SK-N-MC (cell line): ENCODE measurements around the gene GASK1B.

ENCODE experiments used
- DNase-seq: peaks from one replicate; pipeline ENCODE4 v3.0.0-alpha.2; 2011; ENCODE audit warnings: low read depth, low spot score
- H3K27ac ChIP-seq: fragments of 200-600 bp; sonication (generic); 2 replicates; pipeline ENCODE4 v1.5.1; 2016; ENCODE audit warnings: mixed run types
- H3K36me3 ChIP-seq: fragments of 200-600 bp; sonication (generic); 2 replicates; pipeline ENCODE4 v1.6.1; 2017; ENCODE audit warnings: antibody characterized with exemption, low read length, mixed read lengths; ENCODE audit not compliant: insufficient read depth
- H3K4me3 ChIP-seq: fragments of 200-600 bp; sonication (generic); 2 replicates; pipeline ENCODE4 v1.5.1; 2016
- H3K9ac ChIP-seq: fragments of 200-600 bp; sonication (generic); 2 replicates; pipeline ENCODE4 v1.8.0; 2017; ENCODE audit warnings: mixed run types, mixed read lengths; ENCODE audit not compliant: insufficient read length
- H3K9me3 ChIP-seq: fragments of 200-600 bp; sonication (generic); 2 replicates; pipeline ENCODE4 v1.6.1; 2017; ENCODE audit warnings: low read depth, mild to moderate bottlenecking, antibody characterized with exemption, low read length, moderate library complexity, mixed read lengths
- EZH2 ChIP-seq: fragments of 200-600 bp; sonication (generic); IDR thresholded peaks from one replicate; pipeline ENCODE4 v1.6.1; 2017; ENCODE audit warnings: antibody characterized with exemption
- FOXP2 ChIP-seq: optimal IDR thresholded peaks from 2 replicates; pipeline ENCODE3; 2011; ENCODE audit warnings: mild to moderate bottlenecking, moderate library complexity; ENCODE audit not compliant: insufficient read depth; ENCODE audit errors: extremely low read length, control extremely low read depth
- POLR2AphosphoS5 ChIP-seq: IDR thresholded peaks from 2 replicates; pipeline ENCODE4 v1.6.1; 2012; ENCODE audit warnings: mild to moderate bottlenecking, low read depth, low read length, borderline replicate concordance

Gene GASK1B

DNA sequence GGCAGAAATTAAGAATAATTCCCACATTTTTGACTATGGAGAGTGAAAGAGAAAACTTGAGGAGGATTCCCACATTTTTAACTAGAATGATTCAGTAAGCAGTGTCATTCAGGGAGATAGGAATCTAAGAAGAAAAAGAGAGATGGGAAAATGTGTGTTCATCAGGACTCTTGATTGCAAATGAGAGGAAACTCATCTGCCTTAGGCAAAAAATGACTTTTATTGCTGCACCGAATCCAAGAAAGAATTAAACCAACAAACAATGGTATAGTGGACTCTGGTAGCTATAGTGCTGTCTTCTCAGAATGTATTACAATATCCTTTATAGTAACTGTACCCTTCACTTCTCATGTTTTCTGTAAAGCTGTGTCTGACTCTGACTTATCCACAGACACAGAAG, 22.5 kb upstream of the GASK1B start:
- no peak overlapping the region for H3K9ac ChIP-seq
- H3K4me3 ChIP-seq, result no peak overlapping the region
- TF ChIP-seq FOXP2 (no peak), POLR2AphosphoS5 (no peak), EZH2 (no peak)
- H3K9me3 ChIP-seq, result no peaks in the 10 kb centered on the region
- no peak for DNase-seq
- H3K36me3 ChIP-seq, result no peaks in the 10 kb centered on the region
- H3K27ac ChIP-seq, result no peak overlapping the region

GRCh38 chr4:158193171-158193749, 20.4 kb upstream of the GASK1B start:
- no peak overlapping the region for H3K4me3 ChIP-seq
- DNase-seq, result no peak
- no peaks in the 10 kb centered on the region for H3K9me3 ChIP-seq
- H3K9ac ChIP-seq, result no peak overlapping the region
- H3K27ac ChIP-seq, result no peak overlapping the region
- TF ChIP-seq POLR2AphosphoS5, result no peak
- TF ChIP-seq FOXP2, result no peak
- TF ChIP-seq EZH2, result no peak
- no peaks in the 10 kb centered on the region for H3K36me3 ChIP-seq

GRCh38 chr4:158192439-158193158, 19.8 kb upstream of the GASK1B start:
- no peak overlapping the region for H3K27ac ChIP-seq
- no peaks in the 10 kb centered on the region for H3K9me3 ChIP-seq
- no peak for TF ChIP-seq FOXP2
- TF ChIP-seq POLR2AphosphoS5, result no peak
- no peak for TF ChIP-seq EZH2
- H3K4me3 ChIP-seq, result no peak overlapping the region
- DNase-seq, result no peak
- H3K36me3 ChIP-seq, result no peaks in the 10 kb centered on the region
- H3K9ac ChIP-seq, result no peak overlapping the region

GRCh38 chr4:158190718-158191117, 17.9 kb upstream of the GASK1B start:
- Histone ChIP-seq H3K27ac (no peak overlapping the region), H3K9ac (no peak overlapping the region), H3K9me3 (no peaks in the 10 kb centered on the region), H3K4me3 (no peak overlapping the region), H3K36me3 (no peaks in the 10 kb centered on the region)
- DNase-seq, result no peak
- TF ChIP-seq EZH2, result no peak
- no peak for TF ChIP-seq FOXP2
- TF ChIP-seq POLR2AphosphoS5, result no peak

GRCh38 chr4:158189422-158189821, 16.6 kb upstream of the GASK1B start:
- Histone ChIP-seq H3K9ac (no peak overlapping the region), H3K36me3 (no peaks in the 10 kb centered on the region), H3K9me3 (no peaks in the 10 kb centered on the region), H3K4me3 (no peak overlapping the region), H3K27ac (no peak overlapping the region)
- no peak for DNase-seq
- TF ChIP-seq EZH2, result no peak
- no peak for TF ChIP-seq FOXP2
- no peak for TF ChIP-seq POLR2AphosphoS5

DNA sequence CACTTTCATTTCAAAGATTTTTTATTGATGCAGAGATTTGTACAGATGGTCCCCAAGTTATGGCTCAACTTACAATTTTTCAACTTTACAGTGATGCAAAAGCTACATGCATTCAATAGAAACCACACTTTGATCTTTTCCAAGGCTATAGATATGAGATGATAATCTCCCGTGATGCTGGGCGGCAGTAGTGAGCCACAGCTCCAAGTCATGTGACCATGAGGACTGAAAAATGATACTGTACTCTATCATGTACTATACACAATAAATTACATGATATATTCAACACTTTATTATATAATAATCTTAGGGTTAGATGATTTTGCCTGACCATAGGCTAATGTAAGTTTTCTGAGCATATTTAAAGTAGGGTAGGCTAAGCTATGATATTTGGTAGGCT, 14.0 kb upstream of the GASK1B start:
- H3K36me3 ChIP-seq, result no peaks in the 10 kb centered on the region
- H3K9me3 ChIP-seq, result no peaks in the 10 kb centered on the region
- no peak for DNase-seq
- no peak overlapping the region for H3K27ac ChIP-seq
- no peak overlapping the region for H3K9ac ChIP-seq
- no peak for TF ChIP-seq FOXP2
- TF ChIP-seq EZH2, result no peak
- no peak overlapping the region for H3K4me3 ChIP-seq

DNA sequence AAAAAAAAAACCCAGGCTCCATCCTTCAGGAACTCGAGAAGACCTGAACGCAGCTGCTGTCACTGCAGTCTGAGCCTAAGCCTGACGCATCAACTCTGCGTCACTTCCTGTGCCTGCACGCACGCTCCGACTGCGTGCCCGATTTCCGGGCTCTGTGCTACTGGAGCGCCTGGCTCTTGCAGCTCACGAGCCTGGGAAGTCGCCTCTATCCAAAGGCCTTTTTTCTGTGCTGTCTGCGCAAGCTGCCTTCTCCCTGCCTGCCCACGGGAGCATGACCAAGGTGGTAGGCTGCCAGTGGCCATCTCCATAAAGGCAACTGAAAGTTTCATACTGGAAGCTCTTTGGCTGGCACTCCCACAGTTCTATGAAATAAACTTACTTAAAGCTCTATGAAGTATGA, 9.9 kb upstream of the GASK1B start:
- Histone ChIP-seq H3K27ac (no peak overlapping the region), H3K9ac (no peak overlapping the region), H3K36me3 (no peaks in the 10 kb centered on the region), H3K9me3 (no peaks in the 10 kb centered on the region), H3K4me3 (no peak overlapping the region)
- TF ChIP-seq EZH2, result no peak
- TF ChIP-seq FOXP2, result no peak
- no peak for TF ChIP-seq POLR2AphosphoS5
- no peak for DNase-seq

DNA sequence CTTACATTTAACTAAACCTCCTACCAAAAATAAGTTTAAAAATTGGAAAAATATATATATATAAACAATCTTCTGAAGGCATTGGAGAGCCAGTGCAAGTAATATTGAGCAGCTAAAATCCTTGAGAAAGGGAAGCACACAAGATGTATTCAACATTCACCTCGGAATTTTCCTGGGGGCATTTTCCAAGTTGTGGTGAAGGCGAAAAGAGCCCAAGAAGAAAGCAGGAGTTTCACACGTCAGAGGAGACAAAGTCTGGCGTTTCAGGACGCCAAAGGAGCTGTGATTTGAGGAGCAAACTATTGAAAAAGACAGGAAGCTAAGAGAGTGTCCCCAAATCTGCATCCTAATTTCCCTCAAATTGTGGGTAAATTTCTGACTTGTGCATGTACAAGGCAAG, 9.1 kb upstream of the GASK1B start:
- Histone ChIP-seq H3K9ac (peak overlapping the region; percentile 43), H3K36me3 (no peaks in the 10 kb centered on the region), H3K27ac (0 out of 2 replicates have a peak overlapping the region, but pooled peaks have one; percentile 28), H3K9me3 (no peaks in the 10 kb centered on the region), H3K4me3 (peak overlapping the region; percentile 68)
- TF ChIP-seq EZH2 (no peak), FOXP2 (no peak), POLR2AphosphoS5 (no peak)
- DNase-seq, result peak; percentile 66

GRCh38 chr4:158179465-158179864, 6.6 kb upstream of the GASK1B start:
- Histone ChIP-seq H3K36me3 (no peaks in the 10 kb centered on the region), H3K9me3 (no peaks in the 10 kb centered on the region), H3K4me3 (no peak overlapping the region), H3K27ac (no peak overlapping the region), H3K9ac (no peak overlapping the region)
- TF ChIP-seq EZH2 (no peak), FOXP2 (no peak), POLR2AphosphoS5 (no peak)
- no peak for DNase-seq
